HEK293 (cell line): ENCODE measurements around the gene SLC7A4.

ENCODE experiments used
- CTCF ChIA-PET: fragments of 350-600 bp; formaldehyde crosslinking; extraction: SDS; loops from one replicate; lab custom pipeline; 2021; ENCODE audit warnings: antibody characterized with exemption; lab: Yijun Ruan, JAX
- POLR2A ChIA-PET: fragments of 300-600 bp; formaldehyde crosslinking; extraction: SDS; loops from one replicate; lab custom pipeline; 2020; ENCODE audit warnings: antibody characterized with exemption, inconsistent platforms; lab: Yijun Ruan, JAX
- H3K27ac ChIP-seq: fragments of 200-500 bp; sonication (Bioruptor generic); 2 replicates; pipeline ENCODE4 v1.5.1; 2014; ENCODE audit warnings: low read depth, low read length, control low read depth, inconsistent platforms; ENCODE audit errors: extremely low read depth
- H3K36me3 ChIP-seq, 2 experiments: fragments of 200-500 bp in 1 of 2; sonication (Bioruptor generic) in 1 of 2; 1 replicate in 1 of 2; 2 replicates in 1 of 2; pipeline ENCODE4 v1.5.1; 2014 to 2017; ENCODE audit warnings: inconsistent platforms in 2 of 2, low read length in 2 of 2; ENCODE audit not compliant: control insufficient read depth in 2 of 2, insufficient read depth in 1 of 2
- H3K4me1 ChIP-seq: fragments of 200-500 bp; sonication (Bioruptor generic); 2 replicates; pipeline ENCODE4 v1.5.1; 2014; ENCODE audit warnings: mild to moderate bottlenecking, low read length, inconsistent platforms; ENCODE audit not compliant: control insufficient read depth, insufficient read depth
- H3K4me3 ChIP-seq: 2 replicates; pipeline ENCODE4 v1.5.1; 2011; ENCODE audit warnings: low read depth, mild to moderate bottlenecking, control low read depth, low read length, moderate library complexity
- H3K9me3 ChIP-seq: fragments of 200-500 bp; sonication (Bioruptor generic); 2 replicates; pipeline ENCODE4 v1.5.1; 2014; ENCODE audit warnings: low read depth, low read length, inconsistent platforms; ENCODE audit not compliant: control insufficient read depth, insufficient read depth
- FEZF1 ChIP-seq: fragments of 450-650 bp; formaldehyde crosslinking; IDR thresholded peaks from 2 replicates; pipeline ENCODE4 v1.5.1; 2016; ENCODE audit warnings: missing biosample characterization, missing genetic modification characterization
- GLIS1 ChIP-seq: fragments of 450-650 bp; formaldehyde crosslinking; IDR thresholded peaks from 2 replicates; pipeline ENCODE4 v1.5.1; 2016; ENCODE audit warnings: missing biosample characterization, missing genetic modification characterization
- INSM2 ChIP-seq: fragments of 450-650 bp; formaldehyde crosslinking; IDR thresholded peaks from 2 replicates; pipeline ENCODE4 v1.5.1; 2016; ENCODE audit warnings: missing biosample characterization, missing genetic modification characterization
- KLF1 ChIP-seq: fragments of 450-650 bp; formaldehyde crosslinking; IDR thresholded peaks from 2 replicates; pipeline ENCODE4 v1.5.1; 2016; ENCODE audit warnings: missing biosample characterization, missing genetic modification characterization
- SP3 ChIP-seq: fragments of 450-650 bp; formaldehyde crosslinking; IDR thresholded peaks from 2 replicates; pipeline ENCODE4 v1.5.1; 2016; ENCODE audit warnings: missing biosample characterization, missing genetic modification characterization
- ZBTB26 ChIP-seq: fragments of 450-650 bp; formaldehyde crosslinking; optimal IDR thresholded peaks from 2 replicates; pipeline ENCODE3; 2016; ENCODE audit warnings: missing biosample characterization, mild to moderate bottlenecking, missing genetic modification characterization
- ZBTB8A ChIP-seq: fragments of 450-650 bp; formaldehyde crosslinking; IDR thresholded peaks from 2 replicates; pipeline ENCODE4 v1.5.1; 2016; ENCODE audit warnings: missing biosample characterization, missing genetic modification characterization
- ZFP3 ChIP-seq: fragments of 450-650 bp; formaldehyde crosslinking; IDR thresholded peaks from 2 replicates; pipeline ENCODE4 v1.5.1; 2016; ENCODE audit warnings: low read depth, missing biosample characterization, missing genetic modification characterization
- ZNF391 ChIP-seq: fragments of 450-650 bp; formaldehyde crosslinking; IDR thresholded peaks from 2 replicates; pipeline ENCODE4 v1.5.1; 2016; ENCODE audit warnings: low read depth, missing biosample characterization, missing genetic modification characterization, borderline replicate concordance
- ZNF555 ChIP-seq: fragments of 450-650 bp; formaldehyde crosslinking; conservative IDR thresholded peaks from 2 replicates; pipeline ENCODE4 v1.5.1; 2017; ENCODE audit warnings: missing biosample characterization, mild to moderate bottlenecking, missing genetic modification characterization, inconsistent platforms
- ZNF560 ChIP-seq: fragments of 450-650 bp; formaldehyde crosslinking; IDR thresholded peaks from 2 replicates; pipeline ENCODE4 v1.5.1; 2017; ENCODE audit warnings: missing biosample characterization, missing genetic modification characterization, borderline replicate concordance
- ZNF571 ChIP-seq: fragments of 450-650 bp; formaldehyde crosslinking; IDR thresholded peaks from 2 replicates; pipeline ENCODE4 v1.5.0; 2017; ENCODE audit warnings: missing biosample characterization, missing genetic modification characterization
- ZNF585B ChIP-seq: fragments of 450-650 bp; formaldehyde crosslinking; IDR thresholded peaks from 2 replicates; pipeline ENCODE4 v1.5.1; 2016; ENCODE audit warnings: missing biosample characterization, missing genetic modification characterization
- ZNF623 ChIP-seq: fragments of 450-650 bp; formaldehyde crosslinking; IDR thresholded peaks from 2 replicates; pipeline ENCODE4 v1.5.1; 2016; ENCODE audit warnings: missing biosample characterization, missing genetic modification characterization
- ZNF664 ChIP-seq: fragments of 450-650 bp; formaldehyde crosslinking; IDR thresholded peaks from 2 replicates; pipeline ENCODE4 v1.5.1; 2016; ENCODE audit warnings: missing biosample characterization, missing genetic modification characterization
- ZNF76 ChIP-seq: fragments of 450-650 bp; formaldehyde crosslinking; IDR thresholded peaks from 2 replicates; pipeline ENCODE4; 2016; ENCODE audit warnings: low read depth, missing biosample characterization, missing genetic modification characterization, borderline replicate concordance

SLC7A4 gene

GRCh38 chr22:21044931-21045584 is 12.7 kb upstream of the SLC7A4 start:
- no peak overlapping the region for H3K27ac ChIP-seq
- no peaks in the 10 kb centered on the region for H3K9me3 ChIP-seq
- CTCF ChIA-PET: interaction anchor here (0.8 to 1.1 kb wide), 4 partner anchors 24 to 159 kb away, joined by 3 read pairs; no protein-coding TSS in a partner anchor
- POLR2A ChIA-PET: interaction anchor here (0.8 to 1.3 kb wide), 2 partner anchors 43 to 63 kb away, joined by 3 to 5 read pairs; partner anchors contain the start of genes LZTR1 and THAP7
- H3K36me3 ChIP-seq: no peaks in the 10 kb centered on the region
- TF ChIP-seq INSM2 (tag by site-specific recombination) (no peak), ZNF623 (0 out of 2 replicates have a peak, but pooled peaks have one; percentile 20)
- H3K4me1 ChIP-seq: no peaks in the 10 kb centered on the region; the same call in 1 of the 2 replicates
- H3K4me3 ChIP-seq: peak overlapping the region; percentile 4; the same call in 1 of the 2 replicates

- Histone ChIP-seq H3K4me3 (no peak overlapping the region), H3K4me1 (no peaks in the 10 kb centered on the region; the same call in 1 of the 2 replicates), H3K9me3 (no peaks in the 10 kb centered on the region), H3K27ac (no peak overlapping the region), H3K36me3 (no peaks in the 10 kb centered on the region)
- ChIA-PET POLR2A (no interaction called here), CTCF (interaction anchor here (0.6 to 1.1 kb wide), 6 partner anchors 20 to 154 kb away, joined by 3 to 4 read pairs (median 3); no protein-coding TSS in a partner anchor)
- TF ChIP-seq ZFP3 (tag by site-specific recombination) (peak; percentile 72), ZNF555 (tag by site-specific recombination) (no peak)
Observed at GRCh38 chr22:21043860-21044535, 11.6 kb upstream of the SLC7A4 start.

DNA sequence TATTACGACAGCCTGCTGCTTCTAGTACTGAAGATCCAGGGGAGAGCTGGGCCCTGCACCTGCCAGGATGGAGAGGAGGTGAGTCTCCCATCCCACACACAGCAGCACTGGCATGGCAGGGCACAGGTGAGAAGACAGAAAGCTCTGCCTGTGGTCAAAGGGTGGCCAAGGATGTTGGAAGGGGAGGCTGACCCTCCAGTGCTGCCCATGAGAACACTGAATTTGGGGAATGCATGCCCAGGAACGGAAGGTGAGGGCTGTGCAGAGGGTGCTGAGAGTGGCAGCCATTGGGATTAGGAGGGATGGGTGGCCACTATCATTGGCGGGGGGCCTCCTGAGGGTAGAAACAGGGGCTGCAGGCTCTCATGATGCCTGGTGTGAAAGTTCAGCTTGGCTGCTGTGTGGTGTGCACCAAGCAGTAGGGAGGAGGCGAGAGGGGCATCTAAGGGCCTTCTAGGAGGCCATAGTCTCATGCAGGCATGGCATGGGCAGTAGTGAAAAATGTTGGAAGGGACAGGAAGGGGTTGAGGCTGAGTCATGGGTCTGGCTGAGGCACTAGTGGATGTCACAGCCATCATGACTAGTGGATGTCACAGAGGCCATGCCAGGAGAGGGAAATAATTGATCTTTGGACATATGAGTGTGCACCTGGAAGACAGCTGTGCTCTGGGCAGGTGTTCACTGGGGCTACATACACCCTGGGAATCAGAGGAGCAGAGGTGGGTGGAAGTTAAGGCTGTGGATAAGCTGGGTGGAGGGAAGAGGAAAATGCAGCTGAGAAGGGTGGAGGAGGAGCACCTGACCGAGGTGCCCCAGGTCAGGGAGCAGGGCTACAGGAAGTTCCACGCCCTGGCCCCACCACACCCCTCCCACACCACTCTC is 10.9 kb upstream of the SLC7A4 start:
- no peak overlapping the region for H3K4me3 ChIP-seq
- POLR2A ChIA-PET: no interaction called here
- H3K9me3 ChIP-seq: no peaks in the 10 kb centered on the region
- TF ChIP-seq KLF1 (peak; percentile 46), ZNF585B (tag by site-specific recombination) (no peak), ZNF76 (tag by site-specific recombination) (no peak)
- TF ChIP-seq, all 188 proteins: peak for 1
- CTCF ChIA-PET: interaction anchor here (0.6 to 1.1 kb wide), 4 partner anchors 19 to 153 kb away, joined by 3 to 4 read pairs (median 3); no protein-coding TSS in a partner anchor
- Histone ChIP-seq H3K36me3 (no peaks in the 10 kb centered on the region), H3K27ac (no peak overlapping the region), H3K4me1 (no peaks in the 10 kb centered on the region; the same call in 1 of the 2 replicates)

GRCh38 chr22:21041937-21042336 is 9.6 kb upstream of the SLC7A4 start:
- H3K9me3 ChIP-seq: no peaks in the 10 kb centered on the region
- TF ChIP-seq SP3 (tag by site-specific recombination) (no peak), ZBTB8A (tag by site-specific recombination) (no peak), ZNF560 (tag by site-specific recombination) (no peak), GLIS1 (tag by site-specific recombination) (peak; percentile 74), ZNF571 (tag by site-specific recombination) (no peak), ZNF391 (no peak), FEZF1 (no peak), ZBTB26 (tag by site-specific recombination) (no peak), ZNF664 (tag by site-specific recombination) (no peak)
- ChIA-PET CTCF (interaction anchor here (0.6 to 1.4 kb wide), 2 partner anchors 18 to 21 kb away, joined by 4 to 5 read pairs; no protein-coding TSS in a partner anchor), POLR2A (no interaction called here)
- no peak overlapping the region for H3K27ac ChIP-seq
- no peaks in the 10 kb centered on the region for H3K36me3 ChIP-seq
- H3K4me1 ChIP-seq: no peaks in the 10 kb centered on the region; the same call in 1 of the 2 replicates
- no peak overlapping the region for H3K4me3 ChIP-seq
